Esophagus squamous epithelium (tissue), 5 donors: Measurements from ENCODE around the gene PHC2. TPM values are rescaled to one million over a fixed set of nuclear protein-coding genes. Genes with fewer than 3 reads are reported as not detected.

ENCODE experiments used
- DNase-seq: peaks from one replicate; lab custom pipeline; 2025; lab: John Stamatoyannopoulos, UW
- H3K27ac ChIP-seq, 4 donors: fragments of 200-600 bp; sonication (generic); one replicate each; pipeline ENCODE4 v1.5.1; 2016 to 2019; ENCODE audit warnings: mild to moderate bottlenecking in 1 of 4
- H3K27me3 ChIP-seq, 4 donors: fragments of 200-600 bp; sonication (generic); 1 replicate in 3 of 4; 2 replicates in 1 of 4; pipeline versions ENCODE4 v1.5.1 to v1.6.0; 2017 to 2021; ENCODE audit warnings: antibody characterized with exemption in 1 of 4
- H3K36me3 ChIP-seq, 3 donors: fragments of 200-600 bp; sonication (generic); one replicate each; pipeline ENCODE4 v1.5.1; 2016 to 2019
- H3K4me1 ChIP-seq, 3 donors: fragments of 200-600 bp; sonication (generic); one replicate each; pipeline ENCODE4 v1.5.1; 2017 to 2019
- H3K4me3 ChIP-seq, 4 donors: fragments of 200-600 bp; sonication (generic); 1 replicate in 3 of 4; 2 replicates in 1 of 4; pipeline ENCODE4 v1.5.1; 2016 to 2019; ENCODE audit warnings: mild to moderate bottlenecking in 2 of 4, moderate library complexity in 1 of 4
- H3K9me3 ChIP-seq, 3 donors: fragments of 200-600 bp; sonication (generic); one replicate each; pipeline ENCODE4 v1.5.1; 2016 to 2019
- CTCF ChIP-seq, 6 experiments: fragments of 450-650 bp in 4 of 6; fragments of 200-600 bp in 2 of 6; sonication (generic) in 2 of 6; IDR thresholded peaks; one replicate each; pipeline ENCODE4 v1.5.1; 2016 to 2019; ENCODE audit warnings: antibody characterized with exemption in 6 of 6, mild to moderate bottlenecking in 4 of 6, moderate library complexity in 4 of 6
- POLR2A ChIP-seq, 4 donors: fragments of 450-650 bp; IDR thresholded peaks; one replicate each; pipeline ENCODE4 v1.6.1; 2017; ENCODE audit warnings: antibody characterized with exemption in 4 of 4, mild to moderate bottlenecking in 4 of 4, moderate library complexity in 3 of 4
- WGBS, 2 donors: methylation state at CpG; one replicate each; pipeline ENCODE4 v1.1.5; 2018; 5-methylcytosine and 5-hydroxymethylcytosine counted together
- intact Hi-C: fragments of 100-400 bp; cut with DNase I; formaldehyde crosslinking; loops from one replicate; pipeline ENCODE4 v1.15.0; 2022
- total RNA-seq, 4 donors: library from RNA; depleted of rRNA; stranded (reverse); fragments of >200 nt; gene quantifications; one replicate each; pipeline ENCODE4 v1.1.0, GENCODE V29; 2016
- donor health status: DM: yes; HTN: yes; CAD: no.

The PHC2 gene
- total RNA-seq, 4 donors from 2014 or later: 27.4 to 92.1 (median 50.6) TPM

- Histone ChIP-seq H3K4me1 (peaks cover 15 to 49% (median 18%) of the 10 kb centered on the region in 3 donors), H3K4me3 (no peak overlapping the region), H3K27ac (no peak overlapping the region), H3K9me3 (no peaks in the 10 kb centered on the region), H3K36me3 (no peaks in the 10 kb centered on the region), H3K27me3 (no peaks in the 10 kb centered on the region)
- WGBS, 2 donors: 90 to 91% methylated on average over 6 of the region's 6 CpGs
- TF ChIP-seq POLR2A (IDR thresholded peaks at IDR 0.05): no peak
- no peak for TF ChIP-seq CTCF (IDR thresholded peaks at IDR 0.05)
- intact Hi-C loops: no loop called here
- DNase-seq: no peak
Observed at GRCh38 chr1:33385251-33385650, 45.6 kb downstream of the PHC2 start.

GRCh38 chr1:33384040-33384812 is 46.7 kb downstream of the PHC2 start:
- WGBS, 2 donors: 36 to 39% methylated on average over 7 of the region's 7 CpGs
- TF ChIP-seq POLR2A (IDR thresholded peaks at IDR 0.05): no peak
- no peak for TF ChIP-seq CTCF (IDR thresholded peaks at IDR 0.05)
- Histone ChIP-seq H3K36me3 (no peaks in the 10 kb centered on the region), H3K9me3 (no peaks in the 10 kb centered on the region), H3K27ac (no peak overlapping the region), H3K27me3 (no peaks in the 10 kb centered on the region), H3K4me1 (peaks cover 11 to 38% (median 14%) of the 10 kb centered on the region in 3 donors), H3K4me3 (no peak overlapping the region)
- intact Hi-C loops: no loop called here
- no peak for DNase-seq

- Histone ChIP-seq H3K36me3 (no peaks in the 10 kb centered on the region), H3K27ac (no peak overlapping the region), H3K27me3 (no peaks in the 10 kb centered on the region), H3K4me1 (peaks cover 7 to 31% (median 11%) of the 10 kb centered on the region in 3 donors), H3K9me3 (no peaks in the 10 kb centered on the region), H3K4me3 (no peak overlapping the region)
- no peak for TF ChIP-seq CTCF (IDR thresholded peaks at IDR 0.05)
- no peak for TF ChIP-seq POLR2A (IDR thresholded peaks at IDR 0.05)
- intact Hi-C loops: no loop called here
- no peak for DNase-seq
- 69 to 89% methylated on average over 3 to 4 of the region's 4 CpGs for WGBS, 2 donors
Observed at GRCh38 chr1:33383489-33383888, 47.4 kb downstream of the PHC2 start.

GRCh38 chr1:33382661-33383415 is 48.1 kb downstream of the PHC2 start:
- no peak for DNase-seq
- peaks cover 7 to 27% (median 11%) of the 10 kb centered on the region in 3 donors for H3K4me1 ChIP-seq
- TF ChIP-seq POLR2A (IDR thresholded peaks at IDR 0.05) (no peak), CTCF (IDR thresholded peaks at IDR 0.05) (no peak)
- H3K9me3 ChIP-seq: no peaks in the 10 kb centered on the region
- H3K27ac ChIP-seq: peak overlapping the region in 3 of 4 donors; percentile 11 to 17 (median 16)
- intact Hi-C loops: no loop called here
- no peaks in the 10 kb centered on the region for H3K36me3 ChIP-seq
- H3K4me3 ChIP-seq: no peak overlapping the region
- WGBS, 2 donors: 80 to 87% methylated on average over 4 to 6 of the region's 9 CpGs
- H3K27me3 ChIP-seq: no peaks in the 10 kb centered on the region

GRCh38 chr1:33381977-33382376 is 48.9 kb downstream of the PHC2 start:
- no peak for TF ChIP-seq CTCF (IDR thresholded peaks at IDR 0.05)
- no peak for TF ChIP-seq POLR2A (IDR thresholded peaks at IDR 0.05)
- DNase-seq: no peak
- no peaks in the 10 kb centered on the region for H3K9me3 ChIP-seq
- H3K4me3 ChIP-seq: no peak overlapping the region
- no peaks in the 10 kb centered on the region for H3K36me3 ChIP-seq
- H3K4me1 ChIP-seq: peaks cover 7 to 32% (median 15%) of the 10 kb centered on the region in 3 donors
- H3K27ac ChIP-seq: peak overlapping the region in 1 of 4 donors; percentile 16
- intact Hi-C loops: no loop called here
- WGBS, 2 donors: 72 to 84% methylated on average over 4 of the region's 4 CpGs
- H3K27me3 ChIP-seq: no peaks in the 10 kb centered on the region
